Large intestine (tissue), 12 donors: ENCODE results near the gene AEN. TPM values are rescaled to one million over a fixed set of nuclear protein-coding genes. Genes with fewer than 3 reads are reported as not detected.
A peak's percentile ranks its signal among the peaks of the same experiment; 100 is the strongest.

Source experiments
- DNase-seq, 2 donors: peaks; one replicate each; pipeline versions ENCODE4 v3.0.0 to v3.0.0-alpha.2; 2013
- H3K27ac ChIP-seq: one replicate; pipeline ENCODE4 v1.5.1; 2013; ENCODE audit warnings: low read length
- H3K27me3 ChIP-seq: 2 replicates; pipeline ENCODE4 v1.6.1; 2013; ENCODE audit warnings: low read length; ENCODE audit not compliant: control insufficient read depth, insufficient read depth
- H3K36me3 ChIP-seq: 2 replicates; pipeline ENCODE4 v1.6.1; 2013; ENCODE audit warnings: low read length; ENCODE audit not compliant: control insufficient read depth, insufficient read depth
- H3K4me1 ChIP-seq: one replicate; pipeline ENCODE4 v1.6.1; 2013; ENCODE audit warnings: low read length; ENCODE audit not compliant: control insufficient read depth, insufficient read depth
- H3K4me3 ChIP-seq: one replicate; pipeline ENCODE4 v1.5.1; 2013; ENCODE audit warnings: low read length
- H3K9me3 ChIP-seq: one replicate; pipeline ENCODE4 v1.6.1; 2013; ENCODE audit warnings: mild to moderate bottlenecking, low read depth, low read length, moderate library complexity; ENCODE audit not compliant: control insufficient read depth
- WGBS: methylation state at CpG from one replicate; pipeline ENCODE4 v1.1.5; 2013; ENCODE audit warnings: low lambda C conversion rate; ENCODE audit not compliant: insufficient coverage; 5-methylcytosine and 5-hydroxymethylcytosine counted together
- long read RNA-seq, 11 donors: transcript quantifications; one replicate each; lab custom pipeline, GENCODE V29; 2026
- polyA plus RNA-seq: library from polyadenylated mRNA; unstranded; fragments of 120-200 nt; gene quantifications from one replicate; pipeline ENCODE4 v1.2.1, GENCODE V29; 2013

AEN gene
- 8.2 TPM for polyA plus RNA-seq
- long read RNA-seq, donor 1, partial matches to known transcripts = 0 of 1 reads
- long read RNA-seq, donor 1, other reads (novel, unspliced or antisense) = 0 of 1 reads
- long read RNA-seq, donor 2, partial matches to known transcripts = 0 of 2 reads
- long read RNA-seq, donor 2, other reads (novel, unspliced or antisense) = 0 of 2 reads
- long read RNA-seq, donor 3 = 0 reads
- long read RNA-seq, donor 4 = 0 reads
- long read RNA-seq, donor 5 = 0 reads
- long read RNA-seq, donor 6, partial matches to known transcripts = 0 of 1 reads
- long read RNA-seq, donor 6, other reads (novel, unspliced or antisense) = 0 of 1 reads
- long read RNA-seq, donor 7, partial matches to known transcripts = 0 of 1 reads
- long read RNA-seq, donor 7, other reads (novel, unspliced or antisense) = 0 of 1 reads
- long read RNA-seq, donor 8, partial matches to known transcripts = 12 of 14 reads
- long read RNA-seq, donor 8, other reads (novel, unspliced or antisense) = 0 of 14 reads
- long read RNA-seq, donor 9 = 0 reads
- long read RNA-seq, donor 10, partial matches to known transcripts = 0 of 1 reads
- long read RNA-seq, donor 10, other reads (novel, unspliced or antisense) = 0 of 1 reads
- long read RNA-seq, donor 11, partial matches to known transcripts = 0 of 2 reads
- long read RNA-seq, donor 11, other reads (novel, unspliced or antisense) = 0 of 2 reads

GRCh38 chr15:88620995-88621772, at the start of gene AEN:
AEN (plus strand) TSS chr15:88621340; CDS start chr15:88626210, 4,870 bp downstream.
- Histone ChIP-seq H3K27me3 (no peaks in the 10 kb centered on the region), H3K4me3 (peak within 1 kb of the TSS; percentile 66), H3K4me1 (peaks cover 7% of the 10 kb centered on the region), H3K36me3 (peaks cover 4% of the 10 kb centered on the region), H3K9me3 (no peaks in the 10 kb centered on the region), H3K27ac (no peak within 1 kb of the TSS)
- DNase-seq = peak; percentile 96
- WGBS = no CpG with 5 or more reads among the region's 71 CpGs

GRCh38 chr15:88571852-88572259, 49.3 kb upstream of the AEN start:
- no peak overlapping the region for H3K4me3 ChIP-seq
- DNase-seq = peak in 1 of 2 donors; percentile 59
- H3K27me3 ChIP-seq = no peaks in the 10 kb centered on the region
- H3K36me3 ChIP-seq = no peaks in the 10 kb centered on the region
- no peaks in the 10 kb centered on the region for H3K9me3 ChIP-seq
- H3K27ac ChIP-seq = no peak overlapping the region
- peaks cover 15% of the 10 kb centered on the region for H3K4me1 ChIP-seq
- WGBS = no CpG with 5 or more reads among the region's 5 CpGs

DNA sequence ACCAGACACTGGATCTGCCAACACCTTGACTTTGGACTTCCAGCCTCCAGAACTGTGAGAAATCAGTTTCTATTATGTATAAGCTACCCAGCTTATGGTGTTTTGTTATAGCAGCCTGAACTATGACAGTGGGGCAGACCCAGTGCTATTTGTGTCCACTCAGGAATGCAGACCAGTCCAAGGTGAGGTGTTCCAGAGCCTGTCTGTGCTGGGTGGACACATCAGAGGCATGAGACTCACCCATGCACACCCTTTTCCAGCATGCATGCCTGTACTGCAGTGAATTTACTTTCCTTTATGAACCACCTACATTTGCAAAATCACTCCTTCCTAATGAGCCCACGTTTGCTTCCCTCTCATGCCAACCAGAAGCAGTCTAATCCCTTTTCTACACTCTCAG, 47.1 kb upstream of the AEN start:
- Histone ChIP-seq H3K27ac (no peak overlapping the region), H3K9me3 (no peaks in the 10 kb centered on the region), H3K36me3 (no peaks in the 10 kb centered on the region), H3K27me3 (no peaks in the 10 kb centered on the region), H3K4me1 (peaks cover 15% of the 10 kb centered on the region), H3K4me3 (no peak overlapping the region)
- WGBS = no CpG with 5 or more reads among the region's 1 CpG
- DNase-seq = no peak

DNA sequence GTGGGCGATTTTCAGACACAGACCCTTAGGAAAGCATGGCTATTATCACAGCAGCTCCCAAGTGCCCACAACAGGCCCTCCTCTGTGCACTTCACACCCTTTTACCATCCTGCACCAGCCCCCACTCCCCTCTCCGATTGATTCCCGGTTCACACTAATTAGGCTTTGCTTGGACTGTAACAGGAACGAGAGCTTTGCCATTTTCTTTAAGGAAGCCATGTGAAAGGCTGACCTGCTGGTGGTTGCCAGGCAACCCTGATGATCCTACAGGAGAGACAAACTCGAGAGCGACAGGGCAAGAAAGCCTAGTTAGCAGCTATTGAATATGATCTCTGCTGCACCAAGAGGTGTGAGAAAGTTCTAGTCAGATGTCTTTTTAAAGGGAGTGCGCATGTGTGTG, 46.5 kb upstream of the AEN start:
- 100% methylated on average over 1 of the region's 7 CpGs for WGBS
- H3K4me3 ChIP-seq = no peak overlapping the region
- H3K27me3 ChIP-seq = no peaks in the 10 kb centered on the region
- H3K36me3 ChIP-seq = no peaks in the 10 kb centered on the region
- H3K9me3 ChIP-seq = no peaks in the 10 kb centered on the region
- H3K27ac ChIP-seq = no peak overlapping the region
- no peak for DNase-seq
- peaks cover 15% of the 10 kb centered on the region for H3K4me1 ChIP-seq

GRCh38 chr15:88579322-88579721, 41.8 kb upstream of the AEN start:
- H3K9me3 ChIP-seq = peaks cover 6% of the 10 kb centered on the region
- no peaks in the 10 kb centered on the region for H3K27me3 ChIP-seq
- H3K4me1 ChIP-seq = no peaks in the 10 kb centered on the region
- WGBS = 80% methylated on average over 1 of the region's 3 CpGs
- H3K36me3 ChIP-seq = no peaks in the 10 kb centered on the region
- H3K4me3 ChIP-seq = no peak overlapping the region
- DNase-seq = no peak
- no peak overlapping the region for H3K27ac ChIP-seq

DNA sequence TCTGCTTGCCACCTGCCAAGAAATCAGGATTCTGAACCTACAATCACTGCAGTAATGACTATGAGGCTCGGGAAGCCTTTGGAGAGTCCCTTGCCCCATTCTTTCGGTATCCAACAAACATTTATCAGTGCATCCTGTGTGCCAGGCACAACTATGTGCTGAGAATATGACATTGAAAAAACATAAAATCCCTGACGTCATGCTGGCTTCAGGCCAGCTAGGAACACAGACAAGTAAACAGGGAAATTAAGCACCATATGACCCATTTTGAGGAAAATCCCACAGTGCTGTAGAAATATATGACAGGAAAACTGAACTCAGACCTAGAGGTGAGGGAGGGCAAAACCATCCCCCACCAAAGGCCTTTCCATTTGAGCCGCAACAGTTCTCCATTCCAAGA, 40.6 kb upstream of the AEN start:
- WGBS = 100% methylated on average over 1 of the region's 4 CpGs

DNA sequence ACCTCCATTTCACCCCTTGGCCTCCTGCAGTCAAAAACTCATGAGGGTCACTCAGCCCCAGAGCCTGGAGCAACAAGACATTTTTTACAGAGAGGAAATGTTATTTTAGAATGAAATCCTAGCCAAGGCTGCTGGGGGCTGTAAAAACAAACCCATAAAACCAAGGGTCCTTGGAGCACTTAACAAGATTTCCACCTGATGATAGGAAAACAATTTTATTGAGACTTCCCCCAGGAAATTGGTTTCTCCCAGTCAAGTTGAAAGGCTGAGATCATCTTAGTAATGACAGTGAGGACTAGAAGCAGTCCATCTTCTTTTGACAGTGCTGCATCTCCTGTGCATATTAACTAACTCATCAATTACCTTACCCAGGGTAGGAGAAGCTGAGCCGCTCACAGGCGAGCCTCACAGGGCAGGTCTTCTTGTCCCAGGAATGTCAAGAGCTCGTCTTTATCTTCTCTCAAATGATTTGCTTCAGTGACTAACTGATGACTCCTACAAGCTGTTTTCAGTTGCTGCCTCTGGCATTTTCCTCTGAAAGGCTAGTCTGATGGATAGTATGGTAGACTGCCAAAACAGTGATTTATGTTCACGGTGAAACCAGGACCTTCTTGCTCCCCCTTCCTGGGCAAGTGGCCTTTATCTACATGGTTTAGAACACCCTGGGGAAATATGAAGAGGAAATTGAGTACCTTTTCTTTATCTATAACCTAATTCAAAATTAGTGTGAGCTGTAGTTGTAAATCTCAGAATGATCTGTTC, 34.6 kb upstream of the AEN start:
- no peak overlapping the region for H3K27ac ChIP-seq
- WGBS = no CpG with 5 or more reads among the region's 4 CpGs
- no peak for DNase-seq
- H3K9me3 ChIP-seq = peaks cover 6% of the 10 kb centered on the region
- H3K27me3 ChIP-seq = no peaks in the 10 kb centered on the region
- H3K4me3 ChIP-seq = no peak overlapping the region
- H3K36me3 ChIP-seq = no peaks in the 10 kb centered on the region
- no peaks in the 10 kb centered on the region for H3K4me1 ChIP-seq

More for the DNA sequence above, 40.6 kb upstream of the AEN start:
- no peak overlapping the region for H3K4me3 ChIP-seq
- H3K4me1 ChIP-seq = no peaks in the 10 kb centered on the region
- H3K36me3 ChIP-seq = no peaks in the 10 kb centered on the region
- no peak overlapping the region for H3K27ac ChIP-seq
- peaks cover 6% of the 10 kb centered on the region for H3K9me3 ChIP-seq
- no peak for DNase-seq
- H3K27me3 ChIP-seq = no peaks in the 10 kb centered on the region

GRCh38 chr15:88590759-88591158, 30.4 kb upstream of the AEN start:
- Histone ChIP-seq H3K4me1 (no peaks in the 10 kb centered on the region), H3K36me3 (no peaks in the 10 kb centered on the region), H3K9me3 (no peaks in the 10 kb centered on the region), H3K27ac (no peak overlapping the region), H3K27me3 (no peaks in the 10 kb centered on the region), H3K4me3 (no peak overlapping the region)
- no peak for DNase-seq
- 60% methylated on average over 5 of the region's 6 CpGs for WGBS

GRCh38 chr15:88591384-88591783, 29.8 kb upstream of the AEN start:
- Histone ChIP-seq H3K9me3 (no peaks in the 10 kb centered on the region), H3K27ac (no peak overlapping the region), H3K4me3 (no peak overlapping the region), H3K36me3 (no peaks in the 10 kb centered on the region), H3K27me3 (no peaks in the 10 kb centered on the region), H3K4me1 (no peaks in the 10 kb centered on the region)
- no peak for DNase-seq

- Histone ChIP-seq H3K4me1 (peaks cover 15% of the 10 kb centered on the region), H3K9me3 (peaks cover 5% of the 10 kb centered on the region), H3K36me3 (no peaks in the 10 kb centered on the region), H3K27me3 (peaks cover 54% of the 10 kb centered on the region), H3K4me3 (peak overlapping the region; percentile 28), H3K27ac (peak overlapping the region; percentile 33)
- DNase-seq = no peak
- WGBS = no CpG with 5 or more reads among the region's 14 CpGs
These were observed 17.3 kb upstream of the AEN start for GRCh38 chr15:88603885-88604284.
